Cardiac muscle cell (in vitro differentiated cells and primary cell): ENCODE results near the gene CZIB. TPM values are rescaled to one million over a fixed set of nuclear protein-coding genes. Genes with fewer than 3 reads are reported as not detected.

Experiments used
- DNase-seq, 2 donors: peaks; one replicate each; pipeline versions ENCODE4 v3.0.0 to v3.0.0-alpha.2; 2010 to 2017; ENCODE audit warnings: low read depth in 1 of 2, low spot score in 1 of 2
- H3K27ac ChIP-seq: fragments of 200-600 bp; sonication (generic); 2 replicates; pipeline ENCODE4 v1.5.1; 2016
- H3K27me3 ChIP-seq: fragments of 200-600 bp; sonication (generic); 2 replicates; pipeline ENCODE4 v1.6.0; 2016; ENCODE audit warnings: control low read depth
- H3K36me3 ChIP-seq: fragments of 200-600 bp; sonication (generic); 2 replicates; pipeline ENCODE4 v1.5.1; 2016; ENCODE audit warnings: control low read depth
- H3K4me1 ChIP-seq: fragments of 200-600 bp; sonication (generic); 2 replicates; pipeline ENCODE4 v1.8.1; 2017; ENCODE audit warnings: low read depth, mild to moderate bottlenecking, mixed run types
- H3K4me3 ChIP-seq: fragments of 200-600 bp; sonication (generic); 2 replicates; pipeline ENCODE4 v1.5.1; 2016; ENCODE audit warnings: mild to moderate bottlenecking
- H3K9me3 ChIP-seq: fragments of 200-600 bp; sonication (generic); 2 replicates; pipeline ENCODE4 v1.5.1; 2017; ENCODE audit warnings: low read depth, mild to moderate bottlenecking, control low read depth
- CTCF ChIP-seq: IDR thresholded peaks from 2 replicates; pipeline ENCODE4 v1.5.1; 2012; ENCODE audit warnings: low read depth, mild to moderate bottlenecking, low read length
- polyA plus RNA-seq: library from polyadenylated mRNA; unstranded; fragments of >200 nt; fragmentation: Nextera tagmentation; extraction: Ambion mirVana; gene quantifications from 2 replicates; pipeline ENCODE4 v1.2.1, GENCODE V29; 2016
- total RNA-seq: library from RNA; depleted of rRNA; stranded (reverse); fragments of >200 nt; gene quantifications from 2 replicates; pipeline ENCODE4 v1.2.3, GENCODE V29; 2016

CZIB gene
- total and polyA plus RNA-seq, 2 experiments from 2014 or later, result 62.2 to 83.7 TPM

DNA sequence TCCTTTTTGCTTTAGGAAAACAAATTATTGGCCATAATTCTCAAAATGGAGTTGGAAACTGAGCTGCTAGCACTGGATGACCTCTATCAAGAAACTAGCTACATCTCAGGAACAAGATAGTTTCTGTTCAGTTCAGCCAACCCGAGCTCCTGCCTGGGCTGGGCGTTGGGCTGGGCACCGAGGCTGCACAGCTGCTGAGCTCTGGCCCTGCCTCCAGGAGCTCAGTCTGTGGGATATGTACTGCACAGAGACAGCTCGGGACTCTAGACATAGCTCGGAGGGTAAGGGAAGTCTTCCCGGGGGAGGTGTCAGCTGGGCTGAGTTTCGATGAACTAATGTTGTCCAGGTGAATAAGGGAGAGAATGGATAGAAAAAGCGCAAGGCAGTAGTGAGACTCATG lies 53.5 kb downstream of the CZIB start:
- H3K4me3 ChIP-seq, result no peak overlapping the region
- no peak overlapping the region for H3K27ac ChIP-seq
- H3K4me1 ChIP-seq, result no peaks in the 10 kb centered on the region
- TF ChIP-seq CTCF, result no peak
- no peak for DNase-seq
- no peaks in the 10 kb centered on the region for H3K27me3 ChIP-seq
- no peaks in the 10 kb centered on the region for H3K36me3 ChIP-seq
- H3K9me3 ChIP-seq, result no peaks in the 10 kb centered on the region

GRCh38 chr1:53166366-53166765 lies 54.1 kb downstream of the CZIB start:
- no peak overlapping the region for H3K27ac ChIP-seq
- no peaks in the 10 kb centered on the region for H3K4me1 ChIP-seq
- no peak for TF ChIP-seq CTCF
- no peaks in the 10 kb centered on the region for H3K9me3 ChIP-seq
- no peaks in the 10 kb centered on the region for H3K36me3 ChIP-seq
- H3K27me3 ChIP-seq, result no peaks in the 10 kb centered on the region
- DNase-seq, result no peak
- no peak overlapping the region for H3K4me3 ChIP-seq

- TF ChIP-seq CTCF, result no peak
- Histone ChIP-seq H3K27ac (no peak overlapping the region), H3K9me3 (no peaks in the 10 kb centered on the region), H3K4me1 (no peaks in the 10 kb centered on the region), H3K36me3 (no peaks in the 10 kb centered on the region), H3K4me3 (no peak overlapping the region), H3K27me3 (no peaks in the 10 kb centered on the region)
- no peak for DNase-seq
Measured at GRCh38 chr1:53165408-53165961, 54.9 kb downstream of the CZIB start.

Other genes starting within 250 kb of the CZIB start
- gene PODN, start 158.4 kb downstream of the CZIB start, total RNA-seq, result 3.7 and 6.5 TPM in 2 replicates
- 2.6 and 2.8 TPM in 2 replicates for gene PODN, start 158.4 kb downstream of the CZIB start, polyA plus RNA-seq
- gene SLC1A7, start 78.0 kb downstream of the CZIB start, total RNA-seq, result not detected in 2 replicates
- gene SLC1A7, start 78.0 kb downstream of the CZIB start, polyA plus RNA-seq, result 0.15 TPM in 1 of 2 replicates, not detected in the other
- gene CPT2, start 23.8 kb downstream of the CZIB start, total RNA-seq, result 47.1 and 60.8 TPM in 2 replicates
- gene CPT2, start 23.8 kb downstream of the CZIB start, polyA plus RNA-seq, result 52.3 and 60.1 TPM in 2 replicates
- 30.9 and 36.6 TPM in 2 replicates for gene MAGOH, start 17.9 kb upstream of the CZIB start, total RNA-seq
- gene MAGOH, start 17.9 kb upstream of the CZIB start, polyA plus RNA-seq, result 24.6 and 27.9 TPM in 2 replicates
- 7.0 and 9.7 TPM in 2 replicates for gene LRP8, start 107.4 kb upstream of the CZIB start, total RNA-seq
- 5.4 and 9.0 TPM in 2 replicates for gene LRP8, start 107.4 kb upstream of the CZIB start, polyA plus RNA-seq
- not detected in 2 replicates for gene DMRTB1, start 238.8 kb upstream of the CZIB start, total RNA-seq
- not detected in 2 replicates for gene DMRTB1, start 238.8 kb upstream of the CZIB start, polyA plus RNA-seq